HG02973 (cell line): ENCODE data around the gene SLC25A17.
"Not testable (repeated sequence)": the region's sequence is repeated elsewhere in the genome, so short reads cannot be mapped to it uniquely, and the experiment has no call there.

Experiments used
- ATAC-seq: cut with Tn5 transposase; IDR thresholded peaks from one replicate; pipeline ENCODE4 v1.9.1; 2021; ENCODE audit warnings: moderate library complexity; ENCODE audit not compliant: unreplicated experiment

SLC25A17 gene

GRCh38 chr22:40819599-40820140 is 524 bp upstream of the SLC25A17 start:
- no peak for ATAC-seq

GRCh38 chr22:40818192-40818746 is 877 bp downstream of the SLC25A17 start:
- ATAC-seq = peak; percentile 5

- no peak for ATAC-seq
Observed at GRCh38 chr22:40817737-40818136, 1.4 kb downstream of the SLC25A17 start.

GRCh38 chr22:40813912-40814315 is 5.2 kb downstream of the SLC25A17 start:
- ATAC-seq = no peak

- ATAC-seq = no peak
Observed at GRCh38 chr22:40808018-40808841, 10.9 kb downstream of the SLC25A17 start.

GRCh38 chr22:40806711-40807110 is 12.4 kb downstream of the SLC25A17 start:
- no peak for ATAC-seq

- ATAC-seq = no peak
Observed at GRCh38 chr22:40805699-40806203, 13.4 kb downstream of the SLC25A17 start.

- no peak for ATAC-seq
Observed at GRCh38 chr22:40805239-40805638, 13.9 kb downstream of the SLC25A17 start.

- no peak for ATAC-seq
Observed at GRCh38 chr22:40803321-40803720, 15.8 kb downstream of the SLC25A17 start.

GRCh38 chr22:40799008-40799407 is 20.1 kb downstream of the SLC25A17 start:
- no peak for ATAC-seq

GRCh38 chr22:40797427-40797826 is 21.7 kb downstream of the SLC25A17 start:
- ATAC-seq = no peak

- no peak for ATAC-seq
Observed at GRCh38 chr22:40792451-40792850, 26.7 kb downstream of the SLC25A17 start.

- no peak for ATAC-seq
Observed at GRCh38 chr22:40791241-40791640, 27.9 kb downstream of the SLC25A17 start.

GRCh38 chr22:40789131-40789530 is 30.0 kb downstream of the SLC25A17 start:
- ATAC-seq = no peak

GRCh38 chr22:40782521-40782920 is 36.6 kb downstream of the SLC25A17 start:
- no peak for ATAC-seq

- not testable (repeated sequence) for ATAC-seq
Observed at GRCh38 chr22:40781749-40782148, 37.4 kb downstream of the SLC25A17 start.

GRCh38 chr22:40769761-40770160 is 49.4 kb downstream of the SLC25A17 start:
- ATAC-seq = no peak

- ATAC-seq = no peak
Observed at GRCh38 chr22:40768206-40768605, 50.9 kb downstream of the SLC25A17 start.

- no peak for ATAC-seq
Observed at GRCh38 chr22:40766956-40767355, 52.2 kb downstream of the SLC25A17 start.

- no peak for ATAC-seq
Observed at GRCh38 chr22:40764763-40765441, 54.2 kb downstream of the SLC25A17 start.

GRCh38 chr22:40759294-40759840 is 59.8 kb downstream of the SLC25A17 start:
- ATAC-seq = no peak
